Activated CD4-positive, alpha-beta T cell treated with anti-CD3 and anti-CD28 coated beads, Interleukin-2, Interleukin-4, amounts not matched to agents 100 ng/mL and 50 ng/mL, durations not matched to agents 16 hours and 8 hours (primary cell): ENCODE measurements around the gene COL5A2.

Experiments
- DNase-seq: peaks from one replicate; pipeline ENCODE4 v3.0.0-alpha.2; 2020; ENCODE audit warnings: low spot score

The COL5A2 gene

DNA sequence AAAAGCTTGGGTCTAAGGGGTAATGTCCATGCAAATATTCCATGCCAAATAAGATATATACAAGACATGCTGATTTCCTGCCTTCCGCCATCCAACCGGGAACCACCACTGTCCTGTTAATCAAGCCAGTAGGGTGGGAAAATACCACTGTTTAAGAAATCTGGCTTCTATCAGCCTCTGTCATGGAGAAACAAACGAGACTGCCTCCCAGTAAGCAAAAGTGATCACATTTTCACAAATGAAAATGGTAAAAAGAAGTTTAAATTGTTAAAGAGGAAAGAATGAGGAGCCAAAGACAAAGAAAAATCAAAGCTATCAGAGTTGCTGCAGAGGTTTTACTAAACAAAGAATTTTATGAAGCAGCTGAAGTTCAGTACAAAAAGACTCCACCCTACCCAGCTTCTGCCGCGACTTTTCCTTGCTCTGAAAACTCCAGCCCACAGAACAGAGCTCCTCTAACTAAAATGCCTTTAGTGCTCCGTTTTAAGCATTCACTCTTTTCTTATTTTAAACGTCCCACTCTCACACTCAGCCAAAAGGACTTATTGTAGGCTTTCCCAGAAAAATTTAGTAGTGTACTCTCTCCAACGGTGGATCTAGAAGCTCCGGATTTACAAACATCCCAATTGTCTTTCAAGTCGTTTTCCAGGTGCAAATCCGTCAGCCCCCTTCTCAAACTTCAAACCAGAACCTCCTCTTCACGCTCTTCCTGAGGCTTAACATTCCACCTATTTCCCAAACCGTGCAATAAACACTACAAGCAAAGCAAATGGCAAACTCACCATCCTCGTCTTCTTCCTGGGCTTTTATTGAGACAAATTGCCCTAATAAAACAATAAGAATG, 613 bp downstream of the COL5A2 start:
- no peak for DNase-seq

GRCh38 chr2:189178054-189178453, 1.5 kb downstream of the COL5A2 start:
- DNase-seq = no peak

- no peak for DNase-seq
These were observed 2.2 kb downstream of the COL5A2 start for GRCh38 chr2:189177251-189177840.

DNA sequence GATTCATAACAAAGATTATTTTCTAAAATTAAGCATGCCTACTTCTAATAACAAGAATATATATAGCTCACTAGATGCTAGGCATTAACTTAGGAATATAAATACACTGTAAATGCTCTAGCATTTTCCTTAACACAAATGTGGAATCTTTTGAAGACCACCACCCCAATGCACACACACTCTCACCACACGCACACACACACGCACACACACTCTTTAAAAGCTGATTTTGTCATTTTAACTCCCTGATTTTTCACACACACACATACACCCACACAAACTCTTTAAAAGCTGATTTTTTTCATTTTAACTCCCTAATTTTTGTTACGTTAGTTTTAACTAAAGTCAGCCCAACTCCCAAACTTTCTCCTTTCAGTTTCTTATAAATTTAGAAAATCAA, 3.0 kb downstream of the COL5A2 start:
- no peak for DNase-seq

GRCh38 chr2:189175869-189176433, 3.6 kb downstream of the COL5A2 start:
- no peak for DNase-seq

DNA sequence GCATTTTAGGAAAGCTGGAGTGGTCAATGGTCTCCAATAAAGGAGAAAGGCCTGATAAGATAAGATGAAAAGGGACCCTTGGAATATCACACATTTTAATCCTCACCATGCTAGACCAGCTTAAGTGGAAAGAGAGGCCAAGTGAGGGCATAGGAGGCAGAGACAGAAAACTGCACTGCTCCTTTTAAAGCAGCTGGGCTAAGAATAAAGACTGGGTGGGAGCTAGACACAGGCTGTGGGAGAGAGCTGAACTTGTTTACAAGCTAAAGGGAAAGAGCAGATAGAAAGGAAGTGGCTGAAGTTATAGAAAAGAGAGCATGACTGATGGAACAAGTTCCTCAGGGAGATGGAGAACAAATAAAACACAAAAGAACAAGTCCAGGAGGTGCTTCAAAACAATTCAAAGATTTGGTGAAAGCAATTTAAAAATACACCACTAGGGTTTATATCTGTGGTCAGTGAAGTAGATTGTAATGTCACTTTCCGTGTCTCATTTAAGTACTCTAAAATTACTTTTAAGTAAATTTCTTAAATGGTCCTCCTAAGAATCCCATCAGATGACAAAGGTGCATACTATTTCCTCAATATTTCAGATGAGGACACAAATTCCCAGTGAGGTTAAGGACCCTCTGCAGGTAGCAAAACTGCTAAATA, 7.5 kb downstream of the COL5A2 start:
- no peak for DNase-seq

GRCh38 chr2:189168856-189169499, 10.6 kb downstream of the COL5A2 start:
- no peak for DNase-seq

- DNase-seq = no peak
These were observed 13.7 kb downstream of the COL5A2 start for GRCh38 chr2:189165656-189166380.

- DNase-seq = no peak
These were observed 14.8 kb downstream of the COL5A2 start for GRCh38 chr2:189164746-189165145.

- DNase-seq = no peak
These were observed 15.7 kb downstream of the COL5A2 start for GRCh38 chr2:189163889-189164288.

DNA sequence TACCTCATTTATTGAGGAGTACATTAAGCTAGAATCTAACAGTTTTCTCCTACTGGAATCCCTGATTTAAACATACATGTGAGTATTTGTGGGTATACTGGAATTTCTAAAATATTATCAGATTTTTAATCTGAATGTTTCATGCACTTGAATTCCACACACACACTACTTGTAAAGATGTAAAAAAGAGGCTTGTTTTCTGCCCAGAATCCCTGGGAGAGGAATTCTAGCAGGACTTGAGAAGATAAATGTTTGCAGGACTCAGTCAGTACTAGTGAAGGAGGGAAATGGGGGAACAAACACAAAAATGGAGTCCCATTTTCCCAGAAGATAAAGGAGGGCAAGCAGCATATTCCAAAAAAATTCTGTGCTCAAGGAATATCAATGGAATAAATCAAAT, 17.0 kb downstream of the COL5A2 start:
- DNase-seq = no peak

DNA sequence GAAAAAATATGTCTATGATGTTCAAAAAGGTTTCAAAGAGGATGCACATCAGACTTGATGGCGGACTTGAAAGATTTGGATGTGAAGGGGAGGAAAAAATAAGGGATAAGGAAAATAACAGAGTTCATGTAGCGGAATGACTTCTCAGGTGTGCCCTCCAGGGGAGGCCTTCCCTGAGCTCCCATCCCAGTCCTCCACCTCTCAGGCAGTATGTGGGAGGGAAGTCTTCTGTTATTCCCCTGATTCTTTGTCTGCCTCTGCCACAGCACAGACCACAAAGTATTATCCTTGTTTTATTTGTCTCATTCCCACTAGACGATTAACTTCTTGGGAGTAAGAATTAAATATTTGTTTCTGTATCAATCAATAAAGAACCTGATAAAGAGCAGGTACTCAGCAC, 17.7 kb downstream of the COL5A2 start:
- no peak for DNase-seq

DNA sequence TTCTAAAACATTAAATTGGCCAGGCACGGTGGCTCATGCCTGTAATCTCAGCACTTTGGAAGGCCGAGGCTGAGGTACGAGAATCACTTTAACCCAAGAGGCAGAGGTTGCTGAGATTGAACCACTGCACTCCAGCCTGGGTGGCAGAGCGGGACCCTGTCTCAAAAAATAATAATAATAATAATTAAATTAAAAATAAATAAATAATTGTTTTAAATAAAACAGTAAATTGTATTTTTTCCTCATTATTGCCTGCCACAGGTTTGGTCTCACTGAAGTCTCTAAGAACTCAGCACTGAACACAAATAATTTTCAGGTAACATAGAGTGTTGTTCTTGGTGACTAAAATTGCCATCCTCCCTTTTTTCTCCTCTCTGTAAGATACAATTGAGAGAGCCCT, 19.8 kb downstream of the COL5A2 start:
- DNase-seq = no peak

DNA sequence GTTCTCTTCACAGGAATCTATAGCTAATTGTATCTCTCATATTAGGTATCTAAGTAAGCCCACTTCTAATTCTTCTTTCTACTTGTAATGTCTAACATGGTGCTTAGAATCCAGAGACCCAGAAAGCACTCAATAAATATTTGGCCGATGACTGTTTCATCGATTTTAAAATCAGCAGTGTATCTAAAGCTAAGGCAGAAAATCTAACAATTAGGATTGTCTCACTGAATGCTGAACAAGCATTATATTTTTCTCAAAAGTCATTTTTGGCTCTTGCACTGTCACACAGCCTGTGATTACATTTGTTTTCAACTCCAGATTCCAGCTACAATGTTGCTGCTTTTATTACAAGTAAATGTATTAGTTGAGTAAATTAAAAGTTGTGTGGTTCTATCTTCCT, 20.3 kb downstream of the COL5A2 start:
- no peak for DNase-seq

DNA sequence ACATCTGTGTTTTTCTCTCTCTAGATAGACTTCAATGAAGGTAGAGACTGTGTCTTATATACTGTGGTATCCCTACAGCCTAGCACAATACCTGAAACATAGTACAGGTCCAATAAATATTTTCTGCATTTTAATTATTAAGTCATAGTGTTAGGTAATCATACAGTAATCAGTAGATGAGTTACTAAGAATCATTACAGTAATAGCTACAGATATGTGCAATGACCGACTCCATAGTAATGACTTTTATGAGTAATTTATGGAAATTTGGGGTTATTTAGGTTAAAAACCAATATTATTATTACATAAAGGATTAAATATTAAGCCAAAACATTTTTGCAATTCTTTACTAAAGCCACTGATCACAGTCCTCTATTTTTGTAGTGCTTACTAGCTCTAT, 21.6 kb downstream of the COL5A2 start:
- no peak for DNase-seq

- DNase-seq = no peak
These were observed 22.1 kb downstream of the COL5A2 start for GRCh38 chr2:189157456-189157855.

DNA sequence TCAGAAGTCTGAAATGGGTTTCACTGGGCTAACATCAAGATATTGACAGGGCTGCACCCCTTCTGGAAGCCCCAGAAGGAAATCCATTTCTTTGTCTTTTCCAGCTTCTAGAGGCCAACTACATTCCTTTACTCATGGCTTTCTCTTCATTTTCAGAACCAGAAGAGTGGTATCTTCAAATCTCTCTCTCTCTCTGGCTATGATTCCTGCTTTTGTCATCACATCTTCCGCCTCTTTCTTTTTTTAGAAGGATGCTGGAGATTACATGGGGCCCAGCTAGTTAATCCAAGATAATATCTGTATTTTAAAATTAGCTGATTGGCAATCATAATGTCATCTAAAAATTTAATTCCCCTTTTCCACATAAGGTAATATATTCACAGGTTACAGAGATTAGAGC, 23.8 kb downstream of the COL5A2 start:
- no peak for DNase-seq

DNA sequence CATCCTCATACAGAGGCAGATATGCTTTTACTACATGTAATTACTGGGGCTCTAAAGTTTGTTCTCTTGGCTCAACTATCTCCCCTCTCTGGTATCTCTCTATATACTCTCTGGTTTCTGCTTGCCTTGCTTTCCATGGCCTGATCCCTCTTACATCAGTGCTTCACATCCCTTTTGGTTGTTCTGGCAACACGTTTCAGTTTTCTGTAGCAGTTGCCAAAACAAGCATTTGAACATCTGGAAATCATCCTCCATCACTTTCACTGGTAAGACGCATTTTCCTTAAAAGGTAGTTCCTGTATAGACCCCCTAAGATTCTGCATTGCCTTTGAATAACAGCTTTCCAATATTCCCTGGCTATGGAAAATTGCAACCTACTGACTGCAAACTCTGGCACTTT, 25.9 kb downstream of the COL5A2 start:
- no peak for DNase-seq

- no peak for DNase-seq
These were observed 27.1 kb downstream of the COL5A2 start for GRCh38 chr2:189152483-189152882.

- no peak for DNase-seq
These were observed 27.7 kb downstream of the COL5A2 start for GRCh38 chr2:189151906-189152305.

DNA sequence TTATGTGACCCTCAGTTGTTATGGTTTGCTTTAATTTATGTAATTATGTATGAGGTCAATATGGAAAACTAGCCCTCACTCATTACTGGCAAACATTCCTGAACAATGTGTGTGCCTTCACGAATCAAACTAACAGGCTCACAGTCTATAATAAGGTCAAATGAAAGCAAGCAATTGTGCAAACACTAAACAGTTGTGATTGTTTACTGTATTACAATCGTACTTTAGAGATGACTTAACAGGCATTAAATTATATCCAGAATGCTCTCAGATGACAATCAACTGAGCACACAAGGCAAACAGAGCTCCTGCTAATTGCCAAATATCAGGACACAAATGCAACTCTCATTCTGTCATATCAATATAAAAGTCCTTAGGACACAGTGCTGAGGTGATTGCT, 29.5 kb downstream of the COL5A2 start:
- no peak for DNase-seq

DNA sequence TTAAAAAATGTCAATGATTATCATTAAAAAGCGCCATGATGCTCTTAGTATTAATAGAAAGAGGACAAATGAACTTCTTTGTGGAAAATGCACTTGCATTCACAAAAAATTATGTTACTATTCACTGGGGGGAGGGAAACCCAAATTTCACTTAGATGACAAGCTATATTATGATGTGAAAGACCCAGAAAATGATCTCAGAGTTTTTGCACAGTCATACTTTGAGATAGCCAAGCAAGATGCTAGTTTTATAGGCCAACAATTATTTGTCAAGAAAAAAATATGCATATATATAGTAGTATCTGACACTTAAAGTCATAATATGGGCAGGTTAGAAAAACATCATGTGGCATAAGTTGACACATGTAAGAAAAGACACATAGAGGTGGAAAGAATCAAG, 31.6 kb downstream of the COL5A2 start:
- DNase-seq = no peak
